ENCODE data around the gene ADSS2.

DNA sequence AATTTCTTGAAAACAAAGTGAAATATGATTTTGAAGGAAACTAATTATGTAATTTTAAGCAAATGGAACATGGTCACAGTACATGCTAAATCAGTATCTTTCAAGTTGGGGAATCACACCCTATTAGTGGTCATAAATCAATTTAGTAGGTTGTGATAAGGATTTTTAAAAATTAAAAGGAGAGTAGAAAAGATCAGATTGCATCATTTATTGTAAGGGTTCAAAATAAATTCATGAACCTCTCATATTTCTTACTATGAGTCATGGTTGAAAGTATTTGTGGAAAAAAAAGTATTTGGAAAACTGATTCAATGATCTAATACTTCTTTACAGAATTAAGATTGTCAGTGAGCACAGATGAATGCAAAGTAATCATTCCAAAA is 14.6 kb downstream of the ADSS2 start:
- TF ChIP-seq POLR2A (IDR thresholded peaks at IDR 0.05) (no peak), CTCF (IDR thresholded peaks at IDR 0.05) (no peak)

Data from body of pancreas (tissue), 4 donors.